HUDEP-2 (cell line): Measurements from ENCODE around the gene FAM177A1.

Source experiments
- DNase-seq, 76 experiments: peaks; one replicate each; lab custom pipeline; 2025; ENCODE audit not compliant: unreplicated experiment in 76 of 76; lab: John Stamatoyannopoulos, UW

Gene FAM177A1

GRCh38 chr14:35122696-35123387 lies 76.8 kb downstream of the FAM177A1 start:
- peak in 5 of 76 experiments; percentile 10 to 70 (median 39) for DNase-seq

GRCh38 chr14:35123388-35123703 lies 77.3 kb downstream of the FAM177A1 start:
- no peak for DNase-seq

DNA sequence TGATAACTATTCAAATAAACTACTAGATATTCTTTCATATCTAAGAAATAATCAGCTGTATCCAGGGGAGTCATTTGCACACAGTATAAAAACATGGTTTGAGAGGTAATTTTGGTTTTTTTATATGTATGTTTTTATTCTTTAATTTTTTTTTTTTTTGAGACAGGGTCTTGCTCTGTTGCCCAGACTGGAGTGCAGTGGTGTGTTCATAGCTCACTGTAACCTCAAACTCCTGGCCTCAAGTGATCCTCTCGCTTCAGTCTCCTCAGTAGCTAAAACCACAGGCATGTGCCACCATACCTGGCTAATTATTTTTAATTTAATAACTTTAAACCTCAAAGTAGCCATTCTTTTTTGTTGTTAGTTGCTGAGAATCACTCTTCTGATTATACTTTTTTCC lies 78.1 kb downstream of the FAM177A1 start:
- DNase-seq = no peak
